Measurements from ENCODE around the gene CTU2.

DNA sequence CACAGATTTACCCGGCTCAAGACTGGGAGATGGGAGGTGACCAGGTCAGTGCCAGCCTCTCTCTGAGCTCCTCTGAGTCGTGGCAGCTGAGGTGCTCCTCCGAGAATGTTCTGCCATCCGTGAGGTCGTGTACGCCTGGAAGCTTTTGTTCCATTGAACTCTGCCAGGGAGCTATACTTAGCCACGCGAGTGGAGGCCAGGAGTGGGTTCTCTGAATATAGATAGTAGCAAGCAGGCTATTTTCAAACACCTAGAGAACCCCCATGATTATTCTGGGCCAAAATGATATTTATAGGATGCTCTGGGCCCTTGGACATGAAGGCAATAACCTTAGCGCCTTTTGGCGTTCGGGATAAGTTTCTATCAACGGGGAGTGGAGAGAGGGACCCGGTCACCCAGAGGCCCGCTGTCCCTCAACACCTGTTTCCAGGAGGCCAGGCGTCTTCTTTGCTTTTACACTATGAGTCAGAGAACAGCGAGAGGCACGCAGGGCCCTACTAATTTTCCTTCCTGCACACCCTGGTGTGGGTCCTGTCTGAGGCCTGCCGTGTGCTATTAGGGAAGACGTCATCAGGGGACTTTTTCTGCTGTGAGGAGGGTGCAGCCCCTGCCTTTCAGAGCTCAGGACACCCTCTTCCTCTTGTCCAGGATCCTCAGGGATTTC is 32.5 kb upstream of the CTU2 start:
- TF ChIP-seq, protein P1, sequence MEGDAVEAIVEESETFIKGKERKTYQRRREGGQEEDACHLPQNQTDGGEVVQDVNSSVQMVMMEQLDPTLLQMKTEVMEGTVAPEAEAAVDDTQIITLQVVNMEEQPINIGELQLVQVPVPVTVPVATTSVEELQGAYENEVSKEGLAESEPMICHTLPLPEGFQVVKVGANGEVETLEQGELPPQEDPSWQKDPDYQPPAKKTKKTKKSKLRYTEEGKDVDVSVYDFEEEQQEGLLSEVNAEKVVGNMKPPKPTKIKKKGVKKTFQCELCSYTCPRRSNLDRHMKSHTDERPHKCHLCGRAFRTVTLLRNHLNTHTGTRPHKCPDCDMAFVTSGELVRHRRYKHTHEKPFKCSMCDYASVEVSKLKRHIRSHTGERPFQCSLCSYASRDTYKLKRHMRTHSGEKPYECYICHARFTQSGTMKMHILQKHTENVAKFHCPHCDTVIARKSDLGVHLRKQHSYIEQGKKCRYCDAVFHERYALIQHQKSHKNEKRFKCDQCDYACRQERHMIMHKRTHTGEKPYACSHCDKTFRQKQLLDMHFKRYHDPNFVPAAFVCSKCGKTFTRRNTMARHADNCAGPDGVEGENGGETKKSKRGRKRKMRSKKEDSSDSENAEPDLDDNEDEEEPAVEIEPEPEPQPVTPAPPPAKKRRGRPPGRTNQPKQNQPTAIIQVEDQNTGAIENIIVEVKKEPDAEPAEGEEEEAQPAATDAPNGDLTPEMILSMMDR (conservative IDR thresholded peaks at IDR 0.05 in 1 of 2, IDR thresholded peaks at IDR 0.05 in 1 of 2; ENCODE audit: low read depth in 1 of 2, low read length in 2 of 2): no peak
- TF ChIP-seq EZH2 (IDR thresholded peaks at IDR 0.05; ENCODE audit: low read length, missing control alignments): no peak

Measured in fibroblast of lung (primary cell).